GM19397 (cell line): Measurements from ENCODE around the gene CHMP1A.
"Not testable (repeated sequence)": the region's sequence is repeated elsewhere in the genome, so short reads cannot be mapped to it uniquely, and the experiment has no call there.

Experiments
- ATAC-seq: cut with Tn5 transposase; IDR thresholded peaks from one replicate; pipeline ENCODE4 v1.9.1; 2021; ENCODE audit warnings: mild to moderate bottlenecking, moderate library complexity; ENCODE audit not compliant: unreplicated experiment

CHMP1A gene

GRCh38 chr16:89661215-89661614 lies 3.7 kb upstream of the CHMP1A start:
- ATAC-seq: no peak

- ATAC-seq: no peak
Observed at GRCh38 chr16:89660146-89660545, 2.6 kb upstream of the CHMP1A start.

GRCh38 chr16:89658221-89658879 lies 842 bp upstream of the CHMP1A start:
- no peak for ATAC-seq

GRCh38 chr16:89656435-89657121 lies 930 bp downstream of the CHMP1A start:
- no peak for ATAC-seq

- no peak for ATAC-seq
Observed at GRCh38 chr16:89655062-89655643, 2.4 kb downstream of the CHMP1A start.

GRCh38 chr16:89653656-89654295 lies 3.7 kb downstream of the CHMP1A start:
- ATAC-seq: no peak

GRCh38 chr16:89651584-89651983 lies 5.9 kb downstream of the CHMP1A start:
- no peak for ATAC-seq

GRCh38 chr16:89646906-89647305 lies 10.6 kb downstream of the CHMP1A start:
- ATAC-seq: no peak

GRCh38 chr16:89646270-89646669 lies 11.2 kb downstream of the CHMP1A start:
- ATAC-seq: no peak

GRCh38 chr16:89645122-89645521 lies 12.4 kb downstream of the CHMP1A start:
- ATAC-seq: no peak

- no peak for ATAC-seq
Observed at GRCh38 chr16:89643769-89644300, 13.7 kb downstream of the CHMP1A start.

GRCh38 chr16:89642574-89642973 lies 14.9 kb downstream of the CHMP1A start:
- ATAC-seq: no peak

- no peak for ATAC-seq
Observed at GRCh38 chr16:89641458-89642119, 15.9 kb downstream of the CHMP1A start.

- no peak for ATAC-seq
Observed at GRCh38 chr16:89639385-89639784, 18.1 kb downstream of the CHMP1A start.

- no peak for ATAC-seq
Observed at GRCh38 chr16:89638455-89638854, 19.1 kb downstream of the CHMP1A start.

- ATAC-seq: no peak
Observed at GRCh38 chr16:89637379-89637778, 20.1 kb downstream of the CHMP1A start.

GRCh38 chr16:89636663-89637062 lies 20.8 kb downstream of the CHMP1A start:
- no peak for ATAC-seq

GRCh38 chr16:89634463-89635385 lies 22.8 kb downstream of the CHMP1A start:
- not testable (repeated sequence) for ATAC-seq

- no peak for ATAC-seq
Observed at GRCh38 chr16:89633064-89633631, 24.4 kb downstream of the CHMP1A start.
